ENCODE data around the gene RYR2. TPM values are rescaled to one million over a fixed set of nuclear protein-coding genes. Genes with fewer than 3 reads are reported as not detected.

Gene RYR2
- total and polyA plus RNA-seq, 2 of the 8 experiments (the other 6 are each of a cell fraction or from before 2014, with no cell fraction given): 1.3 to 4.4 TPM

- H3K18ac ChIP-seq (ENCODE audit: extremely low read depth, low read length): no peak overlapping the region
- H3K9me3 ChIP-seq (ENCODE audit: insufficient read depth in 2 of 2, low read depth in 1 of 2, low read length in 1 of 2): no peaks in the 10 kb centered on the region
- no peak overlapping the region for H3K4ac ChIP-seq (replicated peaks; ENCODE audit: insufficient read length, low read depth, low read length)
- no peaks in the 10 kb centered on the region for H3K79me2 ChIP-seq (ENCODE audit: control insufficient read depth in 1 of 2, insufficient read depth in 2 of 2, low read length in 2 of 2)
- WGBS, 2 experiments (ENCODE audit: extremely low coverage in 1 of 2, insufficient coverage in 1 of 2, insufficient read length in 1 of 2, insufficient replicate concordance in 2 of 2, low coverage in 1 of 2, low lambda C conversion rate in 2 of 2, missing lambda C conversion rate in 1 of 2): 86% methylated on average over 2 of the region's 2 CpGs; no CpG with 5 or more reads in 1 of the 2 experiments
- no peaks in the 10 kb centered on the region for H3K36me3 ChIP-seq (ENCODE audit: control insufficient read depth in 2 of 4, insufficient read depth in 4 of 4, low read length in 3 of 4)
- ChIA-PET POLR2A (ENCODE audit: partially characterized antibody) (no interaction called here), CTCF (ENCODE audit: partially characterized antibody) (interaction anchor here (0.6 to 1.2 kb wide), 2 partner anchors 17 to 426 kb away, joined by 3 to 4 read pairs; no protein-coding TSS in a partner anchor)
- no peak overlapping the region for H4K5ac ChIP-seq (ENCODE audit: insufficient read length, low read depth, low read length)
- H3K56ac ChIP-seq (replicated peaks; ENCODE audit: insufficient read length, low read depth, low read length): no peak overlapping the region
- DNase-seq (ENCODE audit: low read depth in 1 of 2, low spot score in 2 of 2) (no peak), FAIRE-seq (no peak)
- H2BK12ac ChIP-seq (ENCODE audit: low read depth, low read length): no peak overlapping the region
- no peaks in the 10 kb centered on the region; the same call in 1 of the 2 replicates for H3K23me2 ChIP-seq (ENCODE audit: low read depth, low read length)
- H2BK120ac ChIP-seq (replicated peaks; ENCODE audit: low read depth, low read length): no peak overlapping the region
- H2BK5ac ChIP-seq (ENCODE audit: low read depth, low read length): no peak overlapping the region
- H3K27ac ChIP-seq (ENCODE audit: low read depth, low read length): no peak overlapping the region
- no peak overlapping the region for H4K91ac ChIP-seq (replicated peaks; ENCODE audit: insufficient read length, low read length)
- H2AFZ ChIP-seq (ENCODE audit: low read length): no peak overlapping the region
- H2AK5ac ChIP-seq (ENCODE audit: low read depth, low read length): no peak overlapping the region
- no peaks in the 10 kb centered on the region for H3K4me1 ChIP-seq (replicated peaks in 1 of 4; ENCODE audit: control insufficient read depth in 3 of 4, insufficient read depth in 4 of 4, low read length in 3 of 4)
- no peak overlapping the region for H4K8ac ChIP-seq (ENCODE audit: extremely low read depth, insufficient read depth, low read length)
- no peak overlapping the region for H3K4me2 ChIP-seq (ENCODE audit: insufficient read depth in 1 of 2, low read depth in 2 of 2, low read length in 2 of 2)
- no peaks in the 10 kb centered on the region for H3K27me3 ChIP-seq (replicated peaks in 1 of 4; ENCODE audit: control insufficient read depth in 3 of 4, extremely low read depth in 1 of 4, insufficient read depth in 3 of 4, low read length in 3 of 4)
- no peak overlapping the region for H3K9ac ChIP-seq (replicated peaks in 1 of 4; ENCODE audit: extremely low read depth in 1 of 4, low read depth in 3 of 4, low read length in 3 of 4)
- H2BK15ac ChIP-seq (ENCODE audit: low read length): no peak overlapping the region
- H3K23ac ChIP-seq (ENCODE audit: insufficient read length): no peak overlapping the region
- no peaks in the 10 kb centered on the region for H4K20me1 ChIP-seq (replicated peaks in 1 of 2; ENCODE audit: control insufficient read depth in 1 of 2, insufficient read depth in 2 of 2, low read length in 2 of 2)
- no peak overlapping the region for H3K4me3 ChIP-seq (ENCODE audit: extremely low read depth in 1 of 4, insufficient read depth in 2 of 4, low read depth in 3 of 4, low read length in 4 of 4)
- no peak overlapping the region for H2BK20ac ChIP-seq (ENCODE audit: low read length)
- no peaks in the 10 kb centered on the region for H3K79me1 ChIP-seq (ENCODE audit: low read depth, low read length)
- H3K14ac ChIP-seq (ENCODE audit: insufficient read length): no peak overlapping the region
- TF ChIP-seq POU5F1 (IDR thresholded peaks at IDR 0.05; ENCODE audit: low read depth, low read length): no peak
- no peak for TF ChIP-seq GTF2F1 (IDR thresholded peaks at IDR 0.05; ENCODE audit: borderline replicate concordance, low read depth, low read length)
- no peak for TF ChIP-seq RNF2 (IDR thresholded peaks at IDR 0.05; ENCODE audit: borderline replicate concordance, low read depth, low read length, missing control alignments, poor library complexity, severe bottlenecking)
- TF ChIP-seq EP300 (IDR thresholded peaks at IDR 0.05; ENCODE audit: borderline replicate concordance in 1 of 2, low read depth in 2 of 2, low read length in 2 of 2): no peak
- TF ChIP-seq CEBPB (IDR thresholded peaks at IDR 0.05; ENCODE audit: low read depth, low read length): no peak
- TF ChIP-seq SUZ12 (IDR thresholded peaks at IDR 0.05; ENCODE audit: low read length): no peak
Measured at GRCh38 chr1:237293804-237294203, 251.8 kb downstream of the RYR2 start.
